IMR-90 (cell line): ENCODE results near the gene TEX35. TPM values are rescaled to one million over a fixed set of nuclear protein-coding genes. Genes with fewer than 3 reads are reported as not detected.

Experiments used
- ATAC-seq: fragments of 200-7000 bp; cut with Tn5 transposase; 2 replicates; pipeline ENCODE4 v1.9.1; 2020; ENCODE audit warnings: low read depth, mild to moderate bottlenecking, moderate library complexity
- BruUV-seq: library from RNA; stranded (reverse); fragments of 400-500 nt; replicated peaks from 2 replicates; lab custom pipeline; 2021; lab: Mats Ljungman, UMichigan
- CTCF ChIA-PET: fragments of 300-600 bp; formaldehyde crosslinking; extraction: SDS; loops from one replicate; lab custom pipeline; 2021; ENCODE audit warnings: antibody characterized with exemption; lab: Yijun Ruan, JAX
- POLR2A ChIA-PET: fragments of 300-600 bp; sonication (Branson Sonifier 250); formaldehyde crosslinking; loops from one replicate; lab custom pipeline; 2022; ENCODE audit warnings: antibody characterized with exemption; ENCODE audit not compliant: unreplicated experiment; lab: Charles Lee
- DNase-seq: peaks from one replicate; pipeline ENCODE4 v3.0.0; 2013
- H2AFZ ChIP-seq: replicated peaks from 2 replicates; pipeline ENCODE3; 2013; ENCODE audit warnings: low read length, mild to moderate bottlenecking; ENCODE audit not compliant: poor library complexity
- H2AK5ac ChIP-seq: 2 replicates; pipeline ENCODE4 v1.6.1; 2013; ENCODE audit warnings: low read depth, low read length, inconsistent platforms
- H2AK9ac ChIP-seq: replicated peaks from 2 replicates; pipeline ENCODE3; 2013; ENCODE audit warnings: mild to moderate bottlenecking, low read depth, low read length, moderate library complexity; ENCODE audit not compliant: poor library complexity
- H2BK120ac ChIP-seq: 2 replicates; pipeline ENCODE4 v1.6.1; 2013; ENCODE audit warnings: low read depth, low read length, inconsistent platforms
- H2BK15ac ChIP-seq: 3 replicates; pipeline ENCODE4 v1.6.1; 2013; ENCODE audit warnings: low read depth, low read length, inconsistent platforms
- H2BK20ac ChIP-seq: 2 replicates; pipeline ENCODE4 v1.6.1; 2013; ENCODE audit warnings: low read depth, mild to moderate bottlenecking, inconsistent platforms, low read length, moderate library complexity
- H2BK5ac ChIP-seq: 2 replicates; pipeline ENCODE4 v1.6.1; 2013; ENCODE audit warnings: mild to moderate bottlenecking, low read depth, low read length, inconsistent platforms; ENCODE audit not compliant: poor library complexity, severe bottlenecking
- H3K14ac ChIP-seq: replicated peaks from 2 replicates; pipeline ENCODE4 v1.6.1; 2013; ENCODE audit warnings: low read depth, low read length, inconsistent platforms
- H3K18ac ChIP-seq: 2 replicates; pipeline ENCODE4 v1.6.1; 2013; ENCODE audit warnings: low read depth, low read length, control low read depth
- H3K23ac ChIP-seq: 2 replicates; pipeline ENCODE4 v1.6.1; 2013; ENCODE audit warnings: low read depth, low read length, inconsistent platforms
- H3K27ac ChIP-seq: 2 replicates; pipeline ENCODE4 v1.5.1; 2013; ENCODE audit warnings: mild to moderate bottlenecking, control low read depth, low read length; ENCODE audit not compliant: insufficient read depth
- H3K27me3 ChIP-seq: 2 replicates; pipeline ENCODE4 v1.6.1; 2013; ENCODE audit warnings: low read length; ENCODE audit not compliant: control insufficient read depth, insufficient read depth
- H3K36me3 ChIP-seq: 2 replicates; pipeline ENCODE4 v1.6.1; 2013; ENCODE audit warnings: low read length, mixed read lengths; ENCODE audit not compliant: control insufficient read depth, insufficient read depth
- H3K4ac ChIP-seq: 2 replicates; pipeline ENCODE4 v1.6.1; 2013; ENCODE audit warnings: low read depth, low read length, inconsistent platforms
- H3K4me1 ChIP-seq: 2 replicates; pipeline ENCODE4 v1.6.1; 2013; ENCODE audit warnings: low read length, mixed read lengths; ENCODE audit not compliant: control insufficient read depth, insufficient read depth
- H3K4me2 ChIP-seq: 2 replicates; pipeline ENCODE4 v1.6.1; 2013; ENCODE audit warnings: low read depth, mild to moderate bottlenecking, control low read depth, low read length, moderate library complexity
- H3K4me3 ChIP-seq: 2 replicates; pipeline ENCODE4 v1.5.1; 2013; ENCODE audit warnings: low read depth, mild to moderate bottlenecking, control low read depth, low read length, moderate library complexity; ENCODE audit not compliant: insufficient read depth
- H3K56ac ChIP-seq: 2 replicates; pipeline ENCODE4 v1.6.1; 2013; ENCODE audit warnings: low read length, inconsistent platforms; ENCODE audit not compliant: insufficient read depth; ENCODE audit errors: extremely low read depth
- H3K79me1 ChIP-seq, 2 experiments: 2 replicates each; pipeline ENCODE4 v1.6.1; 2013; ENCODE audit warnings: low read length in 2 of 2, inconsistent platforms in 1 of 2, low read depth in 1 of 2
- H3K9ac ChIP-seq: 2 replicates; pipeline ENCODE4 v1.6.1; 2013; ENCODE audit warnings: low read depth, low read length, control low read depth
- H3K9me1 ChIP-seq: 2 replicates; pipeline ENCODE4 v1.6.1; 2013; ENCODE audit warnings: low read length, inconsistent platforms; ENCODE audit not compliant: insufficient read depth
- H3K9me3 ChIP-seq: 2 replicates; pipeline ENCODE4 v1.6.1; 2013; ENCODE audit warnings: low read length; ENCODE audit not compliant: control insufficient read depth, insufficient read depth
- H4K20me1 ChIP-seq: 2 replicates; pipeline ENCODE4 v1.6.1; 2013; ENCODE audit warnings: low read length, inconsistent platforms; ENCODE audit not compliant: insufficient read depth
- H4K5ac ChIP-seq: 2 replicates; pipeline ENCODE4 v1.6.1; 2013; ENCODE audit warnings: mild to moderate bottlenecking, low read depth, low read length, control low read depth
- H4K8ac ChIP-seq, 2 experiments: 2 replicates each; pipeline ENCODE4 v1.6.1; 2013; ENCODE audit warnings: low read depth in 2 of 2, low read length in 2 of 2, control low read depth in 1 of 2, inconsistent platforms in 1 of 2
- H4K91ac ChIP-seq: 2 replicates; pipeline ENCODE4 v1.6.1; 2013; ENCODE audit warnings: low read depth, low read length, inconsistent platforms; ENCODE audit not compliant: insufficient read depth
- RAD21 ChIP-seq: IDR thresholded peaks from 2 replicates; pipeline ENCODE4 v1.6.1; 2012; ENCODE audit warnings: low read length, improper control_type of control experiment
- WGBS, 2 experiments: methylation state at CpG; one replicate each; pipeline versions ENCODE4 v1.1.5 to v1.1.7; 2013; ENCODE audit warnings: missing lambda C conversion rate in 2 of 2; ENCODE audit not compliant: insufficient read length in 1 of 2; ENCODE audit errors: extremely low coverage in 2 of 2; 5-methylcytosine and 5-hydroxymethylcytosine counted together
- dilution Hi-C: fragments of 300-500 bp; cut with HindIII; formaldehyde crosslinking; loops from one replicate; pipeline ENCODE4 v1.14.3; 2018; ENCODE audit warnings: low sequenced_read_pairs; ENCODE audit not compliant: unreplicated experiment
- in situ Hi-C: fragments of 300-500 bp; cut with MboI; formaldehyde crosslinking; loops from 3 replicates; pipeline ENCODE4 v1.14.3; 2019; ENCODE audit warnings: low sequenced_read_pairs, inconsistent platforms, mixed read lengths
- intact Hi-C: fragments of 100-400 bp; cut with micrococcal nuclease; formaldehyde crosslinking; loops from 2 replicates; pipeline ENCODE4 v1.10.0; 2022
- polyA plus RNA-seq, 3 experiments: library from polyadenylated mRNA; depleted of rRNA; stranded (reverse); fragments of >200 nt; gene quantifications; 2 replicates each; pipeline ENCODE4 v1.2.3, GENCODE V29; 2012; ENCODE audit warnings: low replicate concordance in 1 of 3
- total RNA-seq: library from RNA; depleted of rRNA; stranded (reverse); fragments of >200 nt; gene quantifications from 2 replicates; pipeline ENCODE4 v1.2.3, GENCODE V29; 2012

TEX35 gene
- total and polyA plus RNA-seq, 2 of the 4 experiments (the other 2 are of a cell fraction), result 0.05 TPM; not detected in 1

DNA sequence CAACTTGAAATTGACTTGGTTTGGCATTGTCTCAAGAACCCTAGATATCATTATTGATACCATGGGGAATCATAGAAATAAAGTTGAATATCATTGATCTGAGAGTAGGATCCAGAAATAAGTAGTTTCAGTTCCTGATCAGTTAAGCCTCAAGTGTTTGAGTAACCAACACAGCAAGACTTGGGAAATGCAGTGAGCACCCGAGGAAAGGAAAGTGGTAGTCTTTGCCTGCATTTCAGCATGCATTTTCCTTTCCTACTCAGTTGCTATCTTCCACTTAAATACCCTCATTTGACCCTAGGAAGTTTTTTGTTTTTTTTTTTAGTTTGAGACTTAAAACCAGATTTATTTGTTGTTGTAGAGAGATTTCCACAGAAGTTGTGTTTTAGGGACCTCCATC lies 35.1 kb upstream of the TEX35 start:
- Histone ChIP-seq H2AK9ac (no peak overlapping the region), H3K4me3 (no peak overlapping the region), H3K9me3 (no peaks in the 10 kb centered on the region), H3K14ac (no peak overlapping the region), H4K91ac (no peak overlapping the region), H3K4me2 (no peak overlapping the region), H3K4me1 (no peaks in the 10 kb centered on the region), H3K9ac (no peak overlapping the region), H3K23ac (no peak overlapping the region), H2BK120ac (no peak overlapping the region), H2BK15ac (no peak overlapping the region), H2AK5ac (no peak overlapping the region), H3K79me1 (no peaks in the 10 kb centered on the region), H3K4ac (no peak overlapping the region), H4K5ac (no peak overlapping the region), H3K27me3 (no peaks in the 10 kb centered on the region), H4K20me1 (no peaks in the 10 kb centered on the region), H4K8ac (no peak overlapping the region), H2AFZ (no peak overlapping the region), H3K56ac (no peak overlapping the region), H3K36me3 (peaks cover 7% of the 10 kb centered on the region), H2BK20ac (no peak overlapping the region), H2BK5ac (no peak overlapping the region), H3K18ac (no peak overlapping the region), H3K27ac (no peak overlapping the region), H3K9me1 (no peaks in the 10 kb centered on the region)
- DNase-seq (no peak), ATAC-seq (no peak)
- CTCF ChIA-PET, result no interaction called here
- TF ChIP-seq RAD21, result no peak
- intact Hi-C loops, result no loop called here
- no CpG with 5 or more reads among the region's 1 CpG for WGBS, 2 experiments
- dilution Hi-C loops, result no loop called here
- no TSS peak for BruUV-seq
- POLR2A ChIA-PET, result no interaction called here
- in situ Hi-C loops, result no loop called here
